ENCODE results near the gene ARHGEF7.

Gene ARHGEF7

DNA sequence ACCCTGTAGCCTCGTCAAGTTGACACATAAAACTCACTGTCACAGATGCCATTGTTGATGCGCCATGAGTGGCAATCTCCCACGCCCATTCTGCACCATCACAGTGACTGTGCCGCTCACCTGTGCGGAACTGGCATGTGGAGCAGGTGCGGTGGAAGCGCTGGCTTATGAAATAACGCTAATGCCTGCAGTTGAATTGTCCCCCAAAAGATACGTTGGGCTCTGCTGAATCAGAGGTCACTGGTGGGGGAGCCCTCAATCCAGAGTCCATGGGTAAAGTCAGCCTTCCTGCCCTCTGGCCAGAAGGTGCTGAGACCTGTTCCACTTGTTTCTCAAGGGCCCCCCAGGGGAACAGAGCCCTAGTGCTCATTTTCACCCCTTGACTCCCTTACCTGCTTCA, 2.9 kb upstream of the ARHGEF7 start:
- no peak for DNase-seq

GRCh38 chr13:111114362-111115060, 599 bp upstream of the ARHGEF7 start:
- DNase-seq, result peak; percentile 5

DNA sequence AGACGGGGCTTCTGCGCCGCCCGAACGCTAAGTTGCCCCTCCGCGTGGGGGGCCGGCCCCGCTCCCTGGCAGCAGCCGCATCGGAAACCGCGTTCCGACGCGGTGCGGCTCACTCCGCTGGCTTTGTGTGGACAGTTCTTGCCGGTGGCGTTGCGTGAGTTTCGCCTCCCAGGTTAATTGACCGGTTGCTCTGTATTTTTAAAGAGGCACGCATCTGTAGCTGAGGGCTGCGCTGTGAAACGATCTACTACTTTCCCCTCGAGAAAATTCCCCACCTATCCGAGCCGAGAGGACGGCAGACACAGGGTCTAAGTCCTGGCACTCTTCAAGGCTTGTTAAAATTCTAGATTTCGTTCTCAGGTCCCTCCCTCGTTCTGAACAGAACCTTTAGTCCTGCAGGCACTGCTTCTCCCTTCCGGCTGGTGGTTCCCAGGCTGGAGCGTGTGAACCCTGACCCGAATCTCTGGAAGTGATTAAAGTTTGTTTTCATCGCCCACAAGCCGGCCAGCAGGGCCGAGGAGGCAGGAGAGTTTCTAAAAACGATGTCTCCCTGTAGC, 933 bp downstream of the ARHGEF7 start:
- DNase-seq, result no peak

- no peak for DNase-seq
These were observed 1.7 kb downstream of the ARHGEF7 start for GRCh38 chr13:111116856-111117255.

- no peak for DNase-seq
These were observed 2.2 kb downstream of the ARHGEF7 start for GRCh38 chr13:111117289-111117688.

GRCh38 chr13:111117961-111118360, 2.9 kb downstream of the ARHGEF7 start:
- DNase-seq, result no peak

DNA sequence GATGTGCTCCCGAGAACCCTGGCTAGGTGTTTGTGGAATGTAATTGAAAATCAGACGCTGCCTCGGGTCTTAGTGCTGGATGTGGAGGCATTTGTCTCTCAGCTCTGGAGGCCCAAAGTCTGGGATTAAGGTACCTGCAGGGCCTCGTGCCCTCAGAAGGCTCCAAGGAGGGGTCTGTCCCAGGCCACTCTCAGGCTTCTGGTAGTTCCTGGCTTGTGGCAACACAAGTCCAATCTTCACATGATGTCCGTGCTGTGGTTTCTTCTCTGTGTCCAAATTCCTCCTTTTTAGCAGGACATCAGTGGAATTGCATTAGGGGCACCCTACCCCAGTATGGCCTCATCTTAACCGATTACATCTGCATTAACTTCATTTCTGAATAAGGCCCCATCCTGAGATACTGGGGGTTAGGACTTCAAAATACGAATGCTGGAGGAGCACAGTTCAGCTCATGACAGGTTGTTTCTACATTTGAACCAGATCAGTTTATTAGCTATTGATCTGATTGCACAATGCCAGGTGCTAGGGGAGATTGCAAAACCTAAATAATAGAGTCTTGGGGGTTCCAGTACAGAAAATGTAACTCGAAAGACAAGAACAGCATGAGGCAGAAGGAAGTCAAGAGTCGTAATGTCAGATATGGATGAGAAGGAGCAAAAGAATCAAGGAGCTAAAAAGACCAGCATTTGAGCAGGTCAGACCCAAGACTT, 3.9 kb downstream of the ARHGEF7 start:
- DNase-seq, result no peak

- DNase-seq, result no peak
These were observed 4.9 kb downstream of the ARHGEF7 start for GRCh38 chr13:111119966-111120365.

- no peak for DNase-seq
These were observed 5.3 kb downstream of the ARHGEF7 start for GRCh38 chr13:111120422-111120821.

GRCh38 chr13:111120913-111121312, 5.8 kb downstream of the ARHGEF7 start:
- DNase-seq, result no peak

DNA sequence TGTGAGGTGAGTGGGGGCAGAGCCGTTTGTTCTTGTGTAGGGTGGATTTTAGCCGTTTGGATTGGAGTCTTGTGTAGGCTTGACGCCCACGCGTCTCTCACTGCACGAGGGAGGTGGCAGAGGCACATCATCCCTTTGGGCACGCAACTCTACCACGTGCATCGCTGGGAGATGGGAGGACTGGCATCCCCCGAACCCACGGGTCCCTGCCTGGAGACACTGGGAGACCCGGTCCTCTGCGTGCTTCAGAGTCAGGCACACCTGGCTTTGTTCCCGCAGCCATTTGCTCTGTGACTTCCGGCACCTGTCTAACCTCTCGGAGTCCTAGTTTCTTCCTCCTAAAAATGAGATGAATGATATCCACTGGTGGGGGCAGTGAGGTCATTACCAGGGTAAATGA, 6.4 kb downstream of the ARHGEF7 start:
- no peak for DNase-seq

GRCh38 chr13:111122056-111122455, 6.9 kb downstream of the ARHGEF7 start:
- DNase-seq, result no peak

DNA sequence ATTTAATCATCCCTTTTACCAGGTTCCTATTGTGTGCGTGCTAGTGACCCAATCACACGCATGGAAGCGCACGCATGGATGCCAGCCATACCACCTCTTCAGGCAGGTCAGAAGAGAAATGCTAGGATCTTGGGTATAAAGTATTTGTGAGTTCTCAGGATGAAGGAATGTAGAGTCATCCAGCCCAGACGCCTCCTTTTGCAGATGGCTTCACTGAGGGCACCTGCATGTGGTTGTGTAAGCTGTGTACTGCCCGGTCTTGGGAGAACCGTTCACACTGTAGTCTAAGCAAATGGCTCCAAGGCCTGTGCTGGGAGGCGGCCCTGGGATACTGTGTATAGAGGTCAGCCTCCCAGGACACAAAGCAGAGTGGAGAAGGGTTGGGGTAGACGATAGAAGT, 7.5 kb downstream of the ARHGEF7 start:
- DNase-seq, result no peak

GRCh38 chr13:111123221-111123620, 8.1 kb downstream of the ARHGEF7 start:
- no peak for DNase-seq

- DNase-seq, result no peak
These were observed 8.5 kb downstream of the ARHGEF7 start for GRCh38 chr13:111123649-111124048.

GRCh38 chr13:111126509-111126908, 11.4 kb downstream of the ARHGEF7 start:
- DNase-seq, result no peak

DNA sequence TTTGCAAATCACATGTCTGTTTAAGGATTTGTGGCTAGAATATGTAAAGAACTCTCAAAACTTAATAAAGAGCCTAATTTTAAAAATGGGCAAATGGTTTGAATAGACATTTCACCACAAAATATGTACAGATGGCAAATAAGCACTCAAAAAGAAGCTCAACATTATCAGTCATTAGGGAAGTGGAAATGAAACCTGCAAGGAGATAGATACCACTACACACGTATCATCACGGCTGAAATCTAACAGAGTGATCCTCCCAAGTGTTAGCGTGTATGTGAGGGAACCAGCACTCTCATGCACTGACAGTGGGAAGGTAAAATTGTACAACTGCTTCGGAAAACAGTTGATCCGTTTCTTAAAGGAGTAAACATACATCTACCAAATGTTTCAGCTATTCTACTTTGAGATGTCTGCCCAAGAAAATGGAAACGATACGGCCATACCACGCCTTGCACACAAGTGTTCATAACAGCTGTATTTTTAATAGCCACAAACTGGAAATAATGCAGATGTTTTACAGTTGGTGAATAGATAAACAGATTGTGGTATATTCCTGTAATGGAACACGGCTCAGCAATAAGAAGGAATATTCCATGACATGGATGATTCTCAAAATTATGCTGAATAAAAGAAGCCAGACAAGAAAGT, 14.5 kb downstream of the ARHGEF7 start:
- no peak for DNase-seq

DNA sequence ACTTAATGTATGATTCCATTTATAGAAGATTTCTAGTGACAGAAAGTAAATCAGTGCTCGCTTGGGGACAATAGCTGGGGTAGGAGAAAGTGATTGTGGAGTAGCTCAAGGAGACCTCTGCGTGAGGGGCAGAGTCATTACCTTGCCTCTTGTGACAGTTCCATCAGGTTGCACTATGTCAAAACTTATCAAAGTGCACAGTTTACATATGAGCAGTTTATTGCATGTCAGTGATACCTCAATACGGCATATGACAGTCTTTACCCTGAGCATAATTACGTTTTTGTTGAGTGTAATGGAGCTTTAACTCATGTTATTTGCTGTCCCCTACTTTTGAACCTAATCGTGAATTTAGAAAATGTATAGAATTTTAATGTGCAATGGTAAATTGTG, 15.0 kb downstream of the ARHGEF7 start:
- no peak for DNase-seq

- DNase-seq, result no peak
These were observed 15.9 kb downstream of the ARHGEF7 start for GRCh38 chr13:111131048-111131447.

- DNase-seq, result no peak
These were observed 16.5 kb downstream of the ARHGEF7 start for GRCh38 chr13:111131611-111132010.

- DNase-seq, result no peak
These were observed 17.8 kb downstream of the ARHGEF7 start for GRCh38 chr13:111132948-111133347.

GRCh38 chr13:111139452-111139851, 24.3 kb downstream of the ARHGEF7 start:
- DNase-seq, result no peak

DNA sequence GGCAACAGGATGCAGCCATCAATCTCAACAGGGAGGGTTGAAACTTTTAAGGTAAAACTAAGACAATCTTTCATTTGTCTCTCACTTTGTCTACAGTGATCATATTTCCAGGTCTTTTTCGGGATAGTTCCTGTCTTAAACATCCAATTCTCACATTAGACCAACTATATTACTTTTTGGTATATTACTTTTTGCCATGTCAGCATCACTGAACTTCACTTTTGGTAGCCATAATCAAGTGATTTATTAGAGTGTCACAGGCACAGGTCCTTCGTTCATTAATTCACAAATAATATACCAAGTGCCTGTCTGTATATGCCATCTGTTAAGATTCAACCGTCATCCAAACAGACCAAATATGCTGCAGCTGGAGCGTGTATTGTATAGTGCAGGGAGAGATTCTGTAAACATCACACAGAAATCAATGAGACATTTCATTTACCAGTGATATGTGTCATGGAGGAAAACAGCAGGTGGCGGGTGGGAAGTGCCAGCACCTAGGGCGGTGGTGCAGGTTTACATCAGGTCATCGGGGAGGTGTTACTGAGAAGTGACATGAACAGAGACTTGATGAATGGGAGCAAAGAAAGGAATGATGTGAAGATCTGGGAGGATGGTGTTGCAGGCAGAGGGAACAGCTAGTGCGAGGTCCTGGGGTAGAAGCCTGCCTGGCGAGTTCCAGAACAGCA, 24.9 kb downstream of the ARHGEF7 start:
- DNase-seq, result no peak

Data from activated CD4-positive, alpha-beta T cell treated with anti-CD3 and anti-CD28 coated beads, Interleukin-2, Interleukin-6, amounts not matched to agents 100 ng/mL and 50 ng/mL, durations not matched to agents 16 hours and 8 hours (primary cell).